HCEC 1CT (cell line): Measurements from ENCODE around the gene LAMA2.

Experiments used
- DNase-seq: peaks from one replicate; pipeline ENCODE4 v3.0.0-alpha.2; 2017

The LAMA2 gene

GRCh38 chr6:129411092-129411491, 528.2 kb downstream of the LAMA2 start:
- no peak for DNase-seq

DNA sequence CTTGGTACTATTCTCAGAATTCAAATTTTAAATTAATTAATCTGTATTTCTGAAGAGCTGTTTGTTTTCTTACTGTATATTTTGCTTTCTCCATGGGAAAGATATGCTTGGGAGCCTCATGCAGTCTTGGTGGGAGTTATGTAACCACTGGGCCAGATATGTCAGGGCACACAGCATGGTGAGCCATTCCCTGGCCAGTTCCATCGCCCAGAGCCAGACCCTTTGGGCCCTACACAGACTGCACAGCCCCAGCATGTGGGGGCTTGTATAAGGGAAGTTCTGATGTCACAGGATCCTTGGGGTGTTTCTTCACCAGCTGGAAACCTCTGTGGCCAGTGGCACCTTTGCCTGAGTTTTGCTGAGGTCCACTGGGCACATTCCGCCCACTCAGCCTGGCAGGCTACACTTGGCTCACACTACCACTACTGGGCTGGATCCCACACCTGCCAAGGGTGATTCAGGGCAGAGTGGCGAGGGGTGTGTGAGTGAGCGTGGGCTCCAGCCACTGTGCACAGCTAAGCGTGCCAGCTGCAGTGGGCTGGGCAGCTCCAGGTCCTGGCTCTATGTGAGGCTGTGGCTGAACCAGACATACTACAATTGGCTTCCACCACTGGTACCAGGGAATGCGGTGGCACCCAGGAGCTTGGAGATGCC, 533.5 kb downstream of the LAMA2 start:
- no peak for DNase-seq

- no peak for DNase-seq
Observed at GRCh38 chr6:129417416-129418086, 534.6 kb downstream of the LAMA2 start.

GRCh38 chr6:129419324-129419723, 536.4 kb downstream of the LAMA2 start:
- DNase-seq = no peak

GRCh38 chr6:129426343-129426742, 543.4 kb downstream of the LAMA2 start:
- no peak for DNase-seq

DNA sequence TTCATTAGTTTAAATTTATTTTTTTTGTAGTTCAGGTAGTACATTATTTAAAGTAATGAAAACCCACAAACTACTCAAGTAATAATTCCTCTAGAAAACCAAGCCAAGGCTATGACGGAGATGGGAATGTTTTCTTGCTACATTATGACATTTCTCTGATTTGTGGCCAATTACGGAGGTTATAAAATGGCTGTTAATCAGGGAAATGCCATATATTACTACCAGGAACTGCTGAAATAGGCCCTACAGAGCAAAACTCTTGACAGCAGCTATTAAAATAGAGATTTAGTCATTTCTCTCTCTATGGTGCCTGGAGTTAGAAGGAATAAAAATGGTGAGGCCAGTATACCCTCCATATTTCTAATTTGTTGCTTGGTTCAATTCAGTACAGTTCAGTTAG, 547.0 kb downstream of the LAMA2 start:
- DNase-seq = no peak

- DNase-seq = peak; percentile 28
Observed at GRCh38 chr6:129432738-129433137, 549.8 kb downstream of the LAMA2 start.

- no peak for DNase-seq
Observed at GRCh38 chr6:129434091-129434490, 551.2 kb downstream of the LAMA2 start.

GRCh38 chr6:129440691-129441090, 557.8 kb downstream of the LAMA2 start:
- no peak for DNase-seq

DNA sequence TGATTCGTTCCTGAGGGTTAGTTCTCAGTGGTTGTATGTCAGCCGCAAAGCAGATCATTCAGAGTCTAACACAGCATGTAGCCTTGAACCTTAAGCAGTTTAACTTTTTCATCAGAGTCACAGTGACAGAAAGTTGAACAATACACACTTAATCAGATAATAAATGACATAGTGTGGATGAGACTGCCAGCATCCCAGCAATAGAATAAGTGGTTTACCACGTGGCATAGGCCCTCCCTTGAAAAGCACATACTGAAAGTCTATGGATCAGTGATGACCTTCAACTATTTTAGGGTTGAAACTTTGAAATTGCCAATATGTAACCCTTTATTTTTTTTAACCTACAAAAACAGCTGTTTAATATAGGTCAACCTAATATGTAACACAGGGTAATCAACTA, 561.7 kb downstream of the LAMA2 start:
- DNase-seq = no peak

GRCh38 chr6:129446272-129447197, 563.6 kb downstream of the LAMA2 start:
- DNase-seq = no peak

DNA sequence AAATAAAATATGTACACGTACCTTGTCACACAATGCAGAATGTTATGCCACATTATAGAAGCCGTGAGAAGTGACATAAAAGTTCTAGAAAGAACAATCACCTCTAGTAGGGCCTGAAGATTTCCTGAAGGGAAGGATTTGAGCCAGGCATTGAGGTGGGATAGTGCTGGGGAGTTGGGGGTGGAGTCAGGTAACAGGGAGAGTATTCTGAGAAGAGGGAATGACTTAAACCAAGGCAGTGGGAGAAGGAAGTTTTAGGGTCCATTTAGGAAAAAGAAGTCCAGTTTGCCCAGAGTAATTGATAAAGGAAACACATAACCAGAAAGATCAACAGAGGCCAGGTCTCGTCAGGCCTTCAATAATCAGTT, 564.2 kb downstream of the LAMA2 start:
- DNase-seq = no peak

DNA sequence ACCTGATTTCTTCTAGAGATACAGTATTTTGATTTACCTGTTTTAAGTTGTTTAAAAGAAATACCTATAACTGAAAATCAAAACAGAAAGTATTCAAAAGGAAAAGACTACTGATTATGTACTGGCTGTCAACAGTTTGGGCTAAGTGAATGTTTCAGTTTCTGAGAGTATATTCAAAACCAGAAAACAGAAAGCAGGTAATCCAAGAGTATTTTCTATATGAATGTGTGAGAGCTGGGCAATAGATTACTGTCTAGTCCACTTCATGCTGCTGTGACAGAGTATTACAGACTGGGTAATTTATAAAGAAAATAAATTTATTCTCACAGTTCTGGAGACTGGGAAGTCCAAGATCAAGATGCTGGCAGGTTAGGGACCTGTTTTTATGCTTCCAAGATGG, 566.0 kb downstream of the LAMA2 start:
- DNase-seq = no peak

GRCh38 chr6:129451187-129451586, 568.2 kb downstream of the LAMA2 start:
- no peak for DNase-seq

DNA sequence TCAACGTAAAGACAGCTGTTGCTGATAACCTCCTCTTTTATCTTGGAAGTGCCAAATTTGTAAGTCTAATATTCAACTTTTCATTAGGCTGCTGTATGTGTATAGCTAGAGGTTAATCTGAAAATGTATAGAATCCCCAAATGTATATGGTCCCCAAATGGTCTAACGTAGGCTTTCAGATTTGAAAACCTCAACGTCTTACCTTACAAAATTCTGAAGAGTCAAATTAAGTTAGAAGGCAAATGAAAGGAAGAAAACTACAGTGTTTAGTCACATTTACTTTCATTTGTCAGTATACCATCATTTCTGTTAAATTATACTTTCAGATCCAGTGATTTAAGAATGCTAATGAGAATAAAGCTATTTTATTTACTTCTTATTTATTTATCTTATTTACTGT, 570.1 kb downstream of the LAMA2 start:
- DNase-seq = no peak

DNA sequence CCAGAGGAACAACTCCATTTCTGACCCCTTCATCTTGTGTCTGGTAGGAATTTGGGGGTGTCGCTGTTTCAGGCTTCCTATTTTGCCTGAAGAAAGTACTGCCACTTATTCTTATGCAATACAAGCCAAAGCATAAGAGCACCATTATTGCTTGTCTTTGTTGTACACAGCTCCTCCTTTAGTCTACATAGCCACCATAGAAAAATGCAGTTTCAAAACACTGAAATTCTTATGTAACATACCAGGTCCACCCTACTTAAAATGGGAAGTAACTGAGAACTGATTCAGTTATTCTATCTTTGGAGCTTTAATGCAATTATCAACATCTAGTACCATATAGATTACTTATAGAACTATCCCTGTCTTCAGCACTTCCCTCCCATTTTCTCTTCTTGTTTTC, 571.5 kb downstream of the LAMA2 start:
- no peak for DNase-seq

DNA sequence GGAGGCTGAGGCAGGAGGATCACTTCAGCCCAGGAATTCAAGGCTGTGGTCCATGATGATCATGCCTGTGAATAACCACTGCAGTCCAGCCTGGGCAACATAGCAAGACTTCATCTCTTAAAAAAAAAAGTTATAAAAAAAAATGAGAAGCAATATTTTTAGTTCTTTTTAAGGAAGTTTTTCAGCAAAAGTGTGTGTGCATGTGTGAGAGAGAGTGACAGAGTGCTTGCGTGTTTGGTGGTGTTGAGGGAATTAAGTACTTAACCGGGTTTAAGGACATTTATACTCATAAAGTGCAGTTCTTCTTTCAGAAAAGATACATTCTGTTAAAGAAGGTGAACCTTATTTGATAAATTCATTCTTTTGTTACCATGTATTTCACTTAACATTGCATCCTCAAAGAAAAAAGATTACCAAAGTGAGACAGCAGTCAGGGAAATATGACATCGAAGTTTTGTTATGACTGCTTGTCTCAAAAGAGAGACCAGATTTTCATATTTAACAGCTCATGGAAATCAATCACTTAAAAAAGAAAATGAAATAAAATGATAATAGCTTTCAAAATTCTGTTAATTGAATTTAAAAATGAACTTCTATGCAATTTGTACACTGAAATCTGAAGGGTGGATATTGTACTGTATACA, 572.3 kb downstream of the LAMA2 start:
- DNase-seq = no peak

DNA sequence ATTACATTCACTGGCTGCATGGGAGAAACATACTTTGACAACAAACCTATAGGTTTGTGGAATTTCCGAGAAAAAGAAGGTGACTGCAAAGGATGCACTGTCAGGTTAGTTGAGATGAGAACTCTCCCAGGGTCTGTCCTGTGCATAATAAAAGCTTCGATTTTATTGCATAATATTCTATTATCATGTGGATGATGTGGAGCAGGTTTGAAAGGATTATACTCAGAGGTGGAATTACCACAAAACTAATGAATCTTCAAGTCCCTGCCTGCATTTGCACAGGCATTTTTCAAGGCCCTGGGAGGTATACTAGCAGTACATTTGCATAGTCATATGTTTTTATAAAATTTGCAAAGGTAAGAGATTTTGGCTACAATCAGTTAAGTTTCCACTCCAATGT, 577.3 kb downstream of the LAMA2 start:
- no peak for DNase-seq

DNA sequence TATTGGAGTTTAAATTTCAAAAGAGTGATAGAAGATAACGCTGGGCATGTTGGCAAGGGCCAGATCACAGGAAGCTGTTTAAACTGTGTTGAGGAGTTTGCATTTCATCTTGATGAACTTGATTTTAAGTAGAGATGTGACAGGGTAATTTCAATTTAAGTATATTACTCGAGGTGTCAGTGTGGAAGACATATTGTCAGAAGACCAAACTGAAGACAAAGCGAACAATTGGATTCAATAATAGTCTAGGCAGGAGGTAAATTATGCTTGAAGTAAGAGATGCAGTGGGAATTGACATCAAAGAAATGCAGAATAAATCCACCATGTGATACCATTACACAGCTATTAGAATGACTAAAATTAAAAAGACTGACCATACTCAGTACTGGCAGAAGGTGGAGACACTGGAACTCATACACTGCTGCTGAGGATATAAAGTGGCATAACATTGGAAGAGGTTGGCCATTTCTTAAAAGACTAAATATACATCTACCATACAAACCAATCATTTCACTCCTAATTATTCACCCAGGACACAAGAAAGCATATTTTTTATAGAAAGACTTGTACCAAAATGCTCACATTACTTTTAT, 586.2 kb downstream of the LAMA2 start:
- peak; percentile 38 for DNase-seq

GRCh38 chr6:129472239-129472638, 589.3 kb downstream of the LAMA2 start:
- DNase-seq = no peak

- DNase-seq = no peak
Observed at GRCh38 chr6:129473546-129473945, 590.6 kb downstream of the LAMA2 start.

DNA sequence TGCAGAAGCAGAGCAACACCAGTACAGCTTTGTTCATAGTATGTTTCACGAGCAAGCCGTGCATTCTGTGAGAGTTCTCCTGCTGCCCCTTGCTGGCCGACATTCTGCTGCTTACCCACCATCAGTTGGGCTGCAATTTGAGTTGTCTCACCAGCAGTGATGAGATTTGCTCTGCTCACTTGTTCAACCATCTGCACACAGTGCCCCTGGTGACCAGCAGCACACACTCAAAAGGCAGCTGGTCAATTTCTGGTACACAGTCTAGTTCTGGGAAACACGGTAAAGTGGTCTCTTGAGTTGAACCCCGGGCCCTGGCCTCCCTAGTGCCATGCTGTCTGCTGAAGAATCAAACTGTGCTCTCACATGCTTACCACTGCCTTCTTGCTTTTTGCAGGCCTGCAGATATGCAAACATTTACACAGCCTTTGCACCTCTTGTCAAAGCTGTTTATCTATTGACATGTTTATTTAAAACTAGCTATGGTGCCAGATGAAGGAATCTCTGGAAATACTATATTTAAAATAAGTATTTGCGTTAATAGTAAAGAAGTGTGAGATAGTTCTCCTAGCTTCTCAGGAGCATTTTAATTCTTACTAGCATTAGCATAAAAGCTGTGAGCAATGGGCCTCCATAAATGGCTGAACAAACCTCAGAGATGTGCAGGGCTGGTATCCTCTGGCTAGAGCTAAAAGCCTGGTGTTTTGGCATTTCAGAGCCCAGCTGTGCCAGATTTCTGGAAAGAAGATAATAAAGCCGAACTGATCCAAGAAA, 592.7 kb downstream of the LAMA2 start:
- DNase-seq = no peak
